ENCODE data around the gene VSIG1.

DNA sequence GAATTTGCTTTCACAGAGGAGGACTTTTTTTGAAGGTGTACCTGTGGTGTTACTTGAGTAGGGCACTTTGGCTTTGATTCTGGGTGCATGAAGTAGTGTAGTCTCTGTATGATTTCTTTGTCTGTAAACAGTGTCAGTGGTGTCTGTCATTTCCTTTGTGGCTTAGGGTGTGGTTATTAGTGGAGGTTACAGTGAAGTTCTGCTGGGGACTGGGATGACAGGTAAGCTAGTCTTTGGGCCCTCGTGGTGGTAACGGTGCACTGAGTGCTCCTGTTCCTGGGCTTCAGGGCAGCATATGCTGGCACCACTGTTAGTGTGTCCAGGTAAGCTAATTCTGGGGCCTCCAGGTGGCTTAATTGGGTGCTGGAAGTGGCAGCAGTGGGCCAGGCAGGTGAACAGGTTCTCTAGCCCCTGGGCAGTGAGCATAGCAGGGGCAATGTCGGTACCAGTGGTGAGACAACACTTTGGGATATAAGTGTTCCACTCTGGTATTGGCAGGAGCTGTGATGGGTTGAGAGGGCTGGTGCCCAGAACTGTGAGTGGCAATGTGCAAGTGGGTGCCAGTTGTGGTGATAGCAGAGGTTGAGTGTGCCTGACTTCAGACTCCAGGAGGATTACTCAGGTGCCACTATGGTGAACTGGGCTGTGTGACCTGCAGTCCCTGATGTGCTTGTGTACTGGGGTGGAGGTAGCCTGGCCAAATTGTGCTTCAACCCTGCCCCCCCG lies 26.0 kb upstream of the VSIG1 start:
- TF ChIP-seq, protein P1, sequence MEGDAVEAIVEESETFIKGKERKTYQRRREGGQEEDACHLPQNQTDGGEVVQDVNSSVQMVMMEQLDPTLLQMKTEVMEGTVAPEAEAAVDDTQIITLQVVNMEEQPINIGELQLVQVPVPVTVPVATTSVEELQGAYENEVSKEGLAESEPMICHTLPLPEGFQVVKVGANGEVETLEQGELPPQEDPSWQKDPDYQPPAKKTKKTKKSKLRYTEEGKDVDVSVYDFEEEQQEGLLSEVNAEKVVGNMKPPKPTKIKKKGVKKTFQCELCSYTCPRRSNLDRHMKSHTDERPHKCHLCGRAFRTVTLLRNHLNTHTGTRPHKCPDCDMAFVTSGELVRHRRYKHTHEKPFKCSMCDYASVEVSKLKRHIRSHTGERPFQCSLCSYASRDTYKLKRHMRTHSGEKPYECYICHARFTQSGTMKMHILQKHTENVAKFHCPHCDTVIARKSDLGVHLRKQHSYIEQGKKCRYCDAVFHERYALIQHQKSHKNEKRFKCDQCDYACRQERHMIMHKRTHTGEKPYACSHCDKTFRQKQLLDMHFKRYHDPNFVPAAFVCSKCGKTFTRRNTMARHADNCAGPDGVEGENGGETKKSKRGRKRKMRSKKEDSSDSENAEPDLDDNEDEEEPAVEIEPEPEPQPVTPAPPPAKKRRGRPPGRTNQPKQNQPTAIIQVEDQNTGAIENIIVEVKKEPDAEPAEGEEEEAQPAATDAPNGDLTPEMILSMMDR (conservative IDR thresholded peaks at IDR 0.05), result no peak
- no peak for TF ChIP-seq EZH2 (IDR thresholded peaks at IDR 0.05; ENCODE audit: low read depth)
